Measurements from ENCODE around the gene SLX4IP. TPM values are rescaled to one million over a fixed set of nuclear protein-coding genes. Genes with fewer than 3 reads are reported as not detected.

Gene SLX4IP
- total and polyA plus RNA-seq, 2 of the 13 experiments (the other 11 are each of a cell fraction or from before 2014, with no cell fraction given) = 3.6 to 7.3 TPM

DNA sequence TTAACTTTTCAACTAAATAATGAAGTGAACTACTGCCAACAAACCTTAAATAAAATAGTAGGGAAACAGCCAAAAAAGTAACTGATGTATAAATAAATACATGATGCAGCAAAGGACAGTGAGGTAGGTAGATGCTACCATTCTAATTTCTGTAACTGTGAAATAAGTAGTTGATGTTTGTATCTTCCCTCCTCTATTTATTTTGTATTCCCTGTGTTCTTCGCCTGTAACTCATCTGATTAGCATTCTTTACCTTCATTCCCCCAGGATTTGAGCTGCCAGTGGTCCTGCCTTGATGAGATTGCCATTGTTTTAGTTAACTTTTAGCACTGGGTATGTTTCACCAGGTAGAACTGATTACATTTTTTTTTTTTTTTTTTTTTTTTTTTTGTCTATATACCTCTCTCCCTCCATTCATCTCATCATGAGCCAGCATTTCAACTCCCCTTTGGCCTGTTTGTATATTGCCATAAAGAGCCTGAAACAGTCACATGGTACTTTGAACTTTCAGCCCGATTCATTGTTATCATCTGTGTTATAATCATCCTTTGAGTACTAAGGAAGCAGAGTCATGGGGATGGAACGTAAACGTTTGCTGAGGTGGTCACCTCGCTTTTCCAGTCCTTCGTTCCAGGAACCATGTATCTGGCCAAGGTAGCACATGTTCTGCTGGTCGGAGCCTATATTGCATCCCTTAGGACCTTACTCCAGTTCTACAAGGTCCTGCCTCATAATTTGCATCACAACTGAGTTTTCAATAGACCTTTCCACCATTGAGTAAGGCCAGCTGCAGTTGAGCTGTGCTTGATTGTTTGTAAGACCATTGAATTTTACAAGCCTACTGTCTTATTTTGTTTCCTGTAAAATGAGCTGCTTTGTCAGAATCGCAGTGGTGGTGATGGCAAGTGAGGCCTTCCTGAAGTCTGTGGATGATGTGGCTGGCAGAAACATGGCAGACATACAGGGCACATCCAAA is 131.1 kb downstream of the SLX4IP start (continued):
- TF ChIP-seq ZMYM3 (CRISPR knock-in tag; IDR thresholded peaks at IDR 0.05) (peak; percentile 12; the same call in 1 of the 2 replicates), ZFP82 (CRISPR knock-in tag; IDR thresholded peaks at IDR 0.05; ENCODE audit: borderline replicate concordance) (0 out of 2 replicates have a peak, but pooled peaks have one; percentile 66), KMT2A (CRISPR knock-in tag; IDR thresholded peaks at IDR 0.05) (peak; percentile 8; the same call in 1 of the 2 replicates), POLR2A (IDR thresholded peaks at IDR 0.05; ENCODE audit: insufficient read depth in 1 of 2, low read depth in 2 of 2, low read length in 2 of 2) (peak in 1 of 2 experiments; percentile 42; a peak in 1 of 4 replicates), CBX1 (IDR thresholded peaks at IDR 0.05; ENCODE audit: low read depth) (no peak), LCORL (IDR thresholded peaks at IDR 0.05) (peak; percentile 54), LCORL (CRISPR knock-in tag; IDR thresholded peaks at IDR 0.05) (peak; percentile 18; the same call in 1 of the 2 replicates), ZBTB37 (CRISPR knock-in tag; IDR thresholded peaks at IDR 0.05) (0 out of 2 replicates have a peak, but pooled peaks have one; percentile 35), MYC (CRISPR knock-in tag; IDR thresholded peaks at IDR 0.05; ENCODE audit: borderline replicate concordance) (0 out of 2 replicates have a peak, but pooled peaks have one; percentile 46), ZBTB40 (IDR thresholded peaks at IDR 0.05) (no peak), ZBTB40 (CRISPR knock-in tag; IDR thresholded peaks at IDR 0.05) (peak; percentile 73; the same call in 1 of the 2 replicates)
- TF ChIP-seq, protein P1, sequence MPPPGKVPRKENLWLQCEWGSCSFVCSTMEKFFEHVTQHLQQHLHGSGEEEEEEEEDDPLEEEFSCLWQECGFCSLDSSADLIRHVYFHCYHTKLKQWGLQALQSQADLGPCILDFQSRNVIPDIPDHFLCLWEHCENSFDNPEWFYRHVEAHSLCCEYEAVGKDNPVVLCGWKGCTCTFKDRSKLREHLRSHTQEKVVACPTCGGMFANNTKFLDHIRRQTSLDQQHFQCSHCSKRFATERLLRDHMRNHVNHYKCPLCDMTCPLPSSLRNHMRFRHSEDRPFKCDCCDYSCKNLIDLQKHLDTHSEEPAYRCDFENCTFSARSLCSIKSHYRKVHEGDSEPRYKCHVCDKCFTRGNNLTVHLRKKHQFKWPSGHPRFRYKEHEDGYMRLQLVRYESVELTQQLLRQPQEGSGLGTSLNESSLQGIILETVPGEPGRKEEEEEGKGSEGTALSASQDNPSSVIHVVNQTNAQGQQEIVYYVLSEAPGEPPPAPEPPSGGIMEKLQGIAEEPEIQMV (CRISPR knock-in tag; IDR thresholded peaks at IDR 0.05; ENCODE audit: low read depth) = no peak
